Astrocyte of the cerebellum (primary cell): ENCODE results near the gene VEGFA.

ENCODE experiments used
- DNase-seq: peaks from one replicate; pipeline ENCODE4 v3.0.0-alpha.2; 2011; ENCODE audit warnings: low read depth
- H3K4me3 ChIP-seq: 2 replicates; pipeline ENCODE4 v1.5.1; 2011; ENCODE audit warnings: mild to moderate bottlenecking, low read depth, low read length, moderate library complexity
- in situ Hi-C: cut with HindIII; loops from 2 replicates; pipeline ENCODE4 v1.10.0; 2017; ENCODE audit warnings: low sequenced_read_pairs
- TF ChIP-seq, protein P1 (sequence below): IDR thresholded peaks from 2 replicates; pipeline ENCODE4 v1.5.1; 2012; ENCODE audit warnings: low read length, low read depth, moderate library complexity, mild to moderate bottlenecking; ENCODE audit errors: missing control alignments

VEGFA gene

DNA sequence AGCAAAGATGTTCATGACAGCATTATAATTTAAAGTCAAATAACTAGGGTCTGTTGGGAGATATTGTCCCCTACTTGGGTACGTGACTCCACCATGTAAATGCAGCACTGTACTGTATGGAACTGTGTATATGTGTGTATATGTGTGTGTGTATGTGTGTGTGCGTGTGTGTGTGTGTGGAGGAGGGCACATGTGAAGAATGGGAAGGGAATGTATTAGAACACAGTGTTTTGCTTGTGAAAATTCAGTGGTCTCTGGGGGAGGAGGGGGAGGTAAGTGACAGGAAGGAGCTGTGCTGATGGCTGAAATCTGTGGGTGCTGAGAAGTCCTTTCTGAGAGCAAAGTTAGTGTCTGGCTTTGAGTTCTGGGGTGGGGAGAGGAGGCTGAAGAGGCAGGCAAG is 23.9 kb upstream of the VEGFA start:
- DNase-seq, result no peak
- in situ Hi-C loops, result loop anchor here (5.0 kb wide), 1 partner anchor 94 kb away; no protein-coding TSS in a partner anchor
- TF ChIP-seq, protein P1, sequence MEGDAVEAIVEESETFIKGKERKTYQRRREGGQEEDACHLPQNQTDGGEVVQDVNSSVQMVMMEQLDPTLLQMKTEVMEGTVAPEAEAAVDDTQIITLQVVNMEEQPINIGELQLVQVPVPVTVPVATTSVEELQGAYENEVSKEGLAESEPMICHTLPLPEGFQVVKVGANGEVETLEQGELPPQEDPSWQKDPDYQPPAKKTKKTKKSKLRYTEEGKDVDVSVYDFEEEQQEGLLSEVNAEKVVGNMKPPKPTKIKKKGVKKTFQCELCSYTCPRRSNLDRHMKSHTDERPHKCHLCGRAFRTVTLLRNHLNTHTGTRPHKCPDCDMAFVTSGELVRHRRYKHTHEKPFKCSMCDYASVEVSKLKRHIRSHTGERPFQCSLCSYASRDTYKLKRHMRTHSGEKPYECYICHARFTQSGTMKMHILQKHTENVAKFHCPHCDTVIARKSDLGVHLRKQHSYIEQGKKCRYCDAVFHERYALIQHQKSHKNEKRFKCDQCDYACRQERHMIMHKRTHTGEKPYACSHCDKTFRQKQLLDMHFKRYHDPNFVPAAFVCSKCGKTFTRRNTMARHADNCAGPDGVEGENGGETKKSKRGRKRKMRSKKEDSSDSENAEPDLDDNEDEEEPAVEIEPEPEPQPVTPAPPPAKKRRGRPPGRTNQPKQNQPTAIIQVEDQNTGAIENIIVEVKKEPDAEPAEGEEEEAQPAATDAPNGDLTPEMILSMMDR, result no peak
- H3K4me3 ChIP-seq, result no peak overlapping the region

- TF ChIP-seq, protein P1, result no peak
- in situ Hi-C loops, result loop anchor here (5.0 kb wide), 1 partner anchor 94 kb away; no protein-coding TSS in a partner anchor
- no peak overlapping the region for H3K4me3 ChIP-seq
- DNase-seq, result no peak
Measured at GRCh38 chr6:43746613-43747102, 23.4 kb upstream of the VEGFA start.

DNA sequence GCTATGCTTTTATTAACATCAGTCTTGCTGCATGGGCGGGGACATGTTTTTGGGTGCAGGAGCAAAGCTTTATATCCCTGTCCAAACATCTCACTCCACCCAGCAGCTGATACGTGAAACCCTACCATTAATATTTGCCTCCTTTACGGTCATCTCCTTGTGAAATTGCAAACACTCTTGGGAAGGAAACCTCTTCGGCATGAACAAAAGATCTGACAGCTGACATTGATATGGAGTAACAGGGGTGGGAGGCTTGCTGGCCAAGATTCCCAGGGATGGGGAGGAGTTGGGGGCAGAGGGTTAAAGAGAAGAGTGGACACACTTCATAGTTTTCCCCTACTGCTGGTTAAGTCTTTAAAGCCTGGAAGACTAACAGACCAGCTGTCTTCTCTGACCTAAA is 22.2 kb upstream of the VEGFA start:
- in situ Hi-C loops, result loop anchor here (5.0 kb wide), 1 partner anchor 95 kb away; no protein-coding TSS in a partner anchor
- H3K4me3 ChIP-seq, result no peak overlapping the region
- TF ChIP-seq, protein P1, result no peak
- no peak for DNase-seq

GRCh38 chr6:43748765-43749164 is 21.2 kb upstream of the VEGFA start:
- in situ Hi-C loops, result loop anchor here (5.0 kb wide), 1 partner anchor 96 kb away; no protein-coding TSS in a partner anchor
- H3K4me3 ChIP-seq, result no peak overlapping the region
- TF ChIP-seq, protein P1, result no peak
- no peak for DNase-seq

GRCh38 chr6:43749461-43749860 is 20.6 kb upstream of the VEGFA start:
- TF ChIP-seq, protein P1, result no peak
- H3K4me3 ChIP-seq, result no peak overlapping the region
- no peak for DNase-seq
- in situ Hi-C loops, result loop anchor here (5.0 kb wide), 1 partner anchor 97 kb away; no protein-coding TSS in a partner anchor

- DNase-seq, result no peak
- in situ Hi-C loops, result no loop called here
- TF ChIP-seq, protein P1, result no peak
- H3K4me3 ChIP-seq, result no peak overlapping the region
Measured at GRCh38 chr6:43750622-43751021, 19.4 kb upstream of the VEGFA start.
